HG03575 (cell line): Measurements from ENCODE around the gene MYOCOS.
"Not testable (repeated sequence)": the region's sequence is repeated elsewhere in the genome, so short reads cannot be mapped to it uniquely, and the experiment has no call there.

Experiments used
- ATAC-seq: cut with Tn5 transposase; IDR thresholded peaks from one replicate; pipeline ENCODE4 v1.9.1; 2021; ENCODE audit not compliant: unreplicated experiment, insufficient number of reproducible peaks, low FRiP score; ENCODE audit errors: extremely low read depth

The MYOCOS gene

DNA sequence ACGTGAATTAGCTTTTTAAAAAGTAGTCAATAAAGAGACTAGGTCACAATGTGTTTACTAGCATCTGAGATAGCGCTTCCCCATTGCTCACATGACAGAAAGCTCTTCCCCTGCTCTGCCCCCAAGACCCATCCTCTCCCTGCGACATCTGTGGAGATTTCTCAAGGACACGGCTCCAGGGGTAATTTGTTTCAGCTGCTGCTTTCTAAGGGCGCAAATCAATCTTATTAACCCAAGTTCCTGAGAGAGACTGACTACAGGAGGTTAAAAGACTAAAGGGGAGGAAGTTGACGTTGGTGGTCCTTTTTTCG, at the start of gene MYOCOS:
MYOCOS (plus strand) TSS at position 92 of the 311 bp plus-strand sequence. CDS start 1,641 bp downstream, outside the sequence.
- no peak for ATAC-seq

DNA sequence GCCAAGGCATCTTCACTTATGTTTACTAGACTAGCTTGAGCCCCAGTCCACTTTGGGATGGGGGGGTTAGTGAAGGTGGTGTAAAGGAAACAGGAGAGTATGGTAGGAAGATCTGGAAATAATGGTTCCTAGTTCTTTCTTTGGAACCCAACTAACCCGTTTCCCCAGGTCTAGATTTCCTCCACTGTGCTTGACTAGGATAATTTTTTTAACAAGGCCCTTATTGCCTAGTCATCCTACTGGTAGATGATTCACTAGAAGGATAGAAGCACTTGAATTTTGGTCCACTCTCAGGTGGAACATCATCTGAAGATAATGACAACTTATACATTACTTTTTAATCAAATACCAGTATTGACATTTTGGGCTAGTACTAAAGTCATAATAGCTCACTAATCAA, 45.9 kb upstream of the MYOCOS start:
- ATAC-seq: no peak

DNA sequence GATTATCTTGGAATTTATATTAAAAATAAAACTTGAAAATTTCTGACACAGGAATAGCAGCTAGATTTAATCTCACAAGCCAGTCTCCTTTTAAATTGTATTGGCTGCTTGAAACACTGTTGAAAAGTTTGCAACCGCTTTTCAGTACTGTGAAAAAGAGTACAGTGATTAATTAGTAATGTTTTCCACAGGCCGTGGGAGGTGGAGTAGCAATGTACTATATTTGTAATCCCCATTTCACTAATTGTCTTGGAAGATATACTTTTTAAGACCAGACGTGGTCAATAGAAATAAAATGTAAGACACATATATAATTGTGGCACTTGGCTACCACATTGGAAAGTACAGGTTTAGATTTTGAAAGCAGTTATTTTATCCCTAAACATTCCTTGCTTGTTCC, 40.8 kb upstream of the MYOCOS start:
- no peak for ATAC-seq

GRCh38 chr1:171581766-171582165, 40.3 kb upstream of the MYOCOS start:
- no peak for ATAC-seq

GRCh38 chr1:171582589-171582988, 39.5 kb upstream of the MYOCOS start:
- no peak for ATAC-seq

DNA sequence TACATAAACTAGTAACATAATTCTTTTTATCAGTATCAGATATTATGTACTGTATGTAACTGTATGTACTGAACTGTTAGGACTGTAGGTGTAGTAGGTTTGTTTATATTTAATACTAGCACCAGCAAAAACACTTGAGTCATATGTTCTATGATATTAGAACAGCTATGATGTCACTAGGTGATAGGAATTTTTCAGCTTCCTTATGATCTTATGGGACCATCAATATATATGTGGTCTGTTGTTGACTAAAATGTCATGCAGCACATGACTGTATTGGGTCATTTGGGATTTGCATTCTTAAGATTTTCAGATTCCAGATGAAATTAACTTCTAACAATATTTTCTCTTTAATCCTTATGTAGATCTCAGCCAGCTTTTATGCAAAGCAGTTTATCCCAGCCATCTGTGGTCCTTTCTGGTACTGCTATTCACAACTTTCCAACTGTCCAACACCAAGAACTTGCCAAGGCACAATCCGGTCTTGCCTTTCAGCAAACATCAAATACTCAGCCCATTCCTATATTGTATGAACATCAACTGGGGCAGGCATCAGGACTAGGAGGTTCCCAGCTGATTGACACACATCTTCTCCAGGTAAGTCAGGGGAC, 38.3 kb upstream of the MYOCOS start:
- ATAC-seq: no peak

GRCh38 chr1:171585715-171586114, 36.3 kb upstream of the MYOCOS start:
- no peak for ATAC-seq

- no peak for ATAC-seq
Observed at GRCh38 chr1:171588230-171588629, 33.8 kb upstream of the MYOCOS start.

- ATAC-seq: no peak
Observed at GRCh38 chr1:171590022-171590421, 32.0 kb upstream of the MYOCOS start.

DNA sequence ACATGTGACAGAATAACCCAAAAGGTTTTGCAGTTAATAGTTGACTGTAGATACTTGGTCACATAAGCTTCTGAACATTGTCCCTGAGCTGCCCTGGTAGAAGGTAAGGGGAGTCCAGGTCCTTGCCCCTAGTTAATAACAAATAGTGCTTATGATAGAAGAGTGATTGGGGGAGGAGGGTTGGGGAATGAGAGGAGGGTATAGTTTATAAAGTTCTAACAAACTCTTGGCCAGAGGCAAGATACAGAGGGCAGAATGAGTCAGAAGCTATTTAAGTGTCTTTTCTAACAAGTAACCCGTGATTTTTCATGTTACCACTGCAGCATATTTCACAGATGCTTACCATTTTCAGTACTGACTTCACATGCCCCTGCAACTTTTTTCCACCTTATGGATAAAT, 26.7 kb upstream of the MYOCOS start:
- no peak for ATAC-seq

DNA sequence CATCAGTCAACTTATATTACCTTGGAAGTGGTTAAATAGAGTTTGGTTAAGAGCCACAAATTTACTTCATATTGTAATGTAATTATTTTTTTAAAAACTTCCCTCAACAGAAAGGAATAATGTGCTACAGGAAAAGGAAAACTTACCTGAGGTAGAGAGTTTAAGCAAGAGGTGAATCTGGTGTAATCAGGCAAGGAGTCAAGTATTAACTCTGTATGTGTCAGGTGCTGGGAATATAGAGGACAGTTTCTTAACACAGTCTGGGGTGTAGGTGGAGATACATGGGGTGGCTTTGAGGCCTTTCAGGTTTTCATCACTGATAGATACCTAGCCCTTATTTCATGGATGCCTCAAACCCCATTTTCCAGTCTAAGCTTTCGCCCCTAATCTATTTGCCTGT, 25.9 kb upstream of the MYOCOS start:
- ATAC-seq: no peak

- ATAC-seq: no peak
Observed at GRCh38 chr1:171596705-171597104, 25.3 kb upstream of the MYOCOS start.

DNA sequence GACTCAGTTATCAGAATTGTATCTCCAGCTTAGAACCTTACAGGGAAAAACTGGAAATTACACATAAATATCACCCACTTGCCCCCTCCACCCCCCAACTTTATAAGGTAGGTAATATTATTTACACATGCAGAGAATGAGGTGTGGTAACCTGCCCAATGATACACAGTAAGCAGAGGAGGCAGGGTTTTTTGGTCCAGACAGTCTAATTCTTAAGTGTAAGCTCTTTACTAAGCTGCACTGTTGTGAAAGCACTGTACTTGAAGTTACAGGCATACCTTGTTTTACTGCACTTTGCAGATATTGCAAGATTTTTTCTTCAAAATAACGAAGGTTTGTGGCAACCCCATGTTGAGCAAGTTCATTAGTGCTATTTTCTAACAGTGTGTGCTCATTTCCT, 24.8 kb upstream of the MYOCOS start:
- ATAC-seq: no peak

DNA sequence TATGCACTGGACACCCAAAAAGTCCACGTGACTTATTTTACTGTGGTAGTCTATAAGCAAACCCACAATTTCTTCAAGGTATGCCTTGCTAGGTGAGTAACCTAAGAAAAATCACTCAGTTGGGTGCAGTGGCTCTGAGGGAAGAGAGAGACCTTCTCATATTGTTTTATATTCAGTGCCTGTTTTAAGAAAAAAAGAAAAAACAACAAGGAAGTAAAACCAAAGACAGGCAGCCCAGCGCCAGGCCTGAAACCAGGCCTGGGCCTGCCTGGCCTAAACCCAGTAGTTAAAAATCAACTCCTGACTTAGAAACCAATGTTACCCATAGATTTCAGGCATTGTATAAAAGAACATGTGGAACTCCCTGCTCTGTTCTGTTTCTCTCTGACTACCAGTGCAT, 21.7 kb upstream of the MYOCOS start:
- not testable (repeated sequence) for ATAC-seq

GRCh38 chr1:171600862-171601261, 21.2 kb upstream of the MYOCOS start:
- no peak for ATAC-seq

DNA sequence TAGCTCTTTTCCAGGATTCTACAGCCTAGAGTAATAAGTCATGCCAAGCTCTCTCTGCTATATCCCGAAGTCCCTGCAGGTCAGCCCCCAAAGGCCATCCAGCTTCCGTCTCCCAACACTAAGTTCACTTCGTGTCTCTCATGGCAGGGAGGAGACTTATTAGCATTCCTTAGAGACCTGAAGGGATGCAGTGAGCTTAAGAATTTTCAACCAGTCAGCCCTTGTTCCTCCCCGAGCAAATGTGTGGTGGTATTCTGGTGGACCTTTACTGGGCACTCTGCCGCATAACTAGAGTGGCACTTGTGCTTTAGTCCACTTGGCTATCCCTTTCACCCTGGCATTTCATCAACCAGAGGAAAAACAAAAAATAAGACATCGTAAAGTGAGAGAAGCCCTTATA, 19.0 kb upstream of the MYOCOS start:
- ATAC-seq: not testable (repeated sequence)

DNA sequence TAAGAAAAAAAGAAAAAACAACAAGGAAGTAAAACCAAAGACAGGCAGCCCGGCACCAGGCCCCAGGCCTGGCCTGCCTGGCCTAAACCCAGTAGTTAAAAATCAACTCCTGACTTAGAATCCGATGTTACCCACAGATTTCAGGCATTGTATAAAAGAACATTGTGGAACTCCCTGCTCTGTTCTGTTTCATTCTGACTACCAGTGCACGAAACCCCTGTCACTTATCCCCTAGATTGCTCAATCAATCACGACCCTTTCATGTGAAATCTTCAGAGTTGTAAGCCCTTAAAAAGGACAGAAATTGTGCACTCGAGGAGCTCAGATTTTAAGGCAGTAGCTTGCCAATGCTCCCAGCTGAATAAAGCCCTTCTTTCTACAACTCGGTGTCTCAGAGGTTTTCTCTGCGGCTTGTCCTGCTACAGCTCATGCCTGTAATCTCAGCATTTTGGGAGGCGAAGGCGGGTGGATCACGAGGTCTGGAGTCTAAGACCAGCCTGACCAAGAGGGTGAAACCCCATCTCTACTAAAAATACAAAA, 15.6 kb upstream of the MYOCOS start:
- no peak for ATAC-seq

DNA sequence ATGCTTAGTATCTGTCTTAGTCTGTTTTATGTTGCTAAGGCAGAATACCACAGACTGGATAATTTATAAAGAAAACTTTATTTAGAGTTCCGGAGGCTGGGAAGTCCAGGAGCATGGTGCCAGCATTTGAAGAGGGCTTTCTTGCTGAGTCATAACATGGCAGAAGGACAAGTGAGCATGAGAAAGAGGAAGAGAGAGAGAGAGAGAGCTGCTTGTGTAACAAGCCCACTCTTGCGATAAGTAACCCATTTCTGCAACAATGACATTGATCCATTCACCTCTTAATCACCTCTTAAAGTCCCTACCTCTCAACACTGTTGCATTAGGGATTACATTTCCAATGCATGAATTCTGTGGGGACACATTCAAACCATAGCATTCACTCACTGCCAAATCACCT, 11.7 kb upstream of the MYOCOS start:
- ATAC-seq: no peak

GRCh38 chr1:171611306-171611705, 10.7 kb upstream of the MYOCOS start:
- ATAC-seq: no peak

GRCh38 chr1:171613282-171613681, 8.8 kb upstream of the MYOCOS start:
- ATAC-seq: no peak
